Right lobe of liver (tissue), 4 donors: ENCODE results near the gene RPP25L.

Experiments used
- CTCF ChIP-seq, 4 donors: fragments of 200-600 bp in 3 of 4; fragments of 450-650 bp in 1 of 4; IDR thresholded peaks; one replicate each; pipeline versions ENCODE4 v1.5.1 to v1.8.0; 2016 to 2022; ENCODE audit warnings: antibody characterized with exemption in 4 of 4, mild to moderate bottlenecking in 2 of 4
- POLR2A ChIP-seq: fragments of 450-650 bp; IDR thresholded peaks from one replicate; pipeline ENCODE4 v1.6.1; 2017; ENCODE audit warnings: antibody characterized with exemption, mild to moderate bottlenecking
- donor health status: DM: no; HTN: no; CAD: no.
- donor health status: DM: no; HTN: no; CAD: no.
- donor health status: DM: no; HTN: yes; CAD: no.

GRCh38 chr9:34572092-34572491 lies 39.8 kb downstream of the RPP25L start:
- no peak for TF ChIP-seq POLR2A
- no peak for TF ChIP-seq CTCF (IDR thresholded peaks at IDR 0.05)
